ENCODE data around the gene SPAG6.

GRCh38 chr10:22310928-22311327 is 34.4 kb upstream of the SPAG6 start:
- TF ChIP-seq PRDM1 (tag by site-specific recombination; IDR thresholded peaks at IDR 0.05) = no peak
- no peak for TF ChIP-seq ZNF529 (tag by site-specific recombination; IDR thresholded peaks at IDR 0.05; ENCODE audit: insufficient replicate concordance)
- no peak for TF ChIP-seq ZNF211 (tag by site-specific recombination; IDR thresholded peaks at IDR 0.05; ENCODE audit: low read depth)
- TF ChIP-seq ZNF555 (tag by site-specific recombination; conservative IDR thresholded peaks at IDR 0.05) = no peak
- TF ChIP-seq CTCF (tag by site-specific recombination; IDR thresholded peaks at IDR 0.05) = no peak
- TF ChIP-seq AEBP2 (tag by site-specific recombination; IDR thresholded peaks at IDR 0.05; ENCODE audit: borderline replicate concordance) = no peak
- no peak for TF ChIP-seq ZIC2 (tag by site-specific recombination; IDR thresholded peaks at IDR 0.05)
- TF ChIP-seq ZNF549 (tag by site-specific recombination; IDR thresholded peaks at IDR 0.05) = no peak

Measured in HEK293 (cell line).